Neural progenitor cell (in vitro differentiated cells): Measurements from ENCODE around the gene FBXL13.

Source experiments
- CTCF ChIP-seq: fragments of 200-600 bp; sonication (generic); IDR thresholded peaks from 2 replicates; pipeline ENCODE4 v1.5.1; 2017; ENCODE audit warnings: antibody characterized with exemption, mild to moderate bottlenecking
- EZH2 ChIP-seq: fragments of 200-600 bp; sonication (generic); IDR thresholded peaks from 2 replicates; pipeline ENCODE4 v1.6.1; 2017; ENCODE audit warnings: antibody characterized with exemption, mild to moderate bottlenecking, moderate library complexity

GRCh38 chr7:102913826-102914225, 160.8 kb downstream of the FBXL13 start:
- TF ChIP-seq CTCF, result no peak
- TF ChIP-seq EZH2, result no peak
